ENCODE data around the gene MRAP.

- no peak for TF ChIP-seq CTCF (IDR thresholded peaks at IDR 0.05; ENCODE audit: poor library complexity)
- no peak for TF ChIP-seq EZH2 (IDR thresholded peaks at IDR 0.05; ENCODE audit: borderline replicate concordance)
These were observed 35.5 kb downstream of the MRAP start for GRCh38 chr21:32333953-32334673.
